ENCODE data around the gene ZBTB38.

The ZBTB38 gene

DNA sequence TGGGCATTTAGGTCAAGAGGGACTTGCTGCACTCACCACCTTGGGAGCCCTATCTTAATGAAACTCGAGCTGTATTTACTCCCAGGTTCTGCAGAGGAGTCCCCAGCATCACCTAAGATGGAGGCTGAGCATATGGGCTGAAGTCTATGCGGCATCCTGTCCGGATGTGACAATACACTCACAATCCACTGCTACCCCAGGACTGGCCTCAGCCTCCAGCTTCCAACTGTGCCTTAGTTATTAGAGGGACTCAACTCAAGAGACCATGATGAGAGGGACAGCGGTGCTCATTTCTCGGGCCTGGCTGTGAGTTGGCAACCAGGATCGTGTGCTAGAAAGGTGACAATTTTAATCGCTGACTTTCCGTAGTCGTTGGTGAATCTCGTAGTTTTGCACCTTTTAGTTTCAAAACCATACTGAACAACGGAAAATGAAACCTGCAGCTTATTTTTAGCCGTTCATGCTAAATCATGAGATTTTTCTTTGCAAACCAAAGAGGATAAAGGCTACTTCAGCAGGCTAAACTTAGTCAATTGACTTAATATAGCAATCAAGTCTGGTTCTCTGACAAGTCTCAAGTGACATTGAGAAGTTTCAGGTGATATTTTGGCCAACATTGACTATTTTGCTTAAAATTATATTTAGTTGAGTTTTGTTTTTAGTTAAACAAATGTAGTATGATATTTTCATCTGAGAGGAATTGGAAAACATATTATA, 11.1 kb downstream of the ZBTB38 start:
- no peak overlapping the region for H3K4me3 ChIP-seq
- TF ChIP-seq, protein P1, sequence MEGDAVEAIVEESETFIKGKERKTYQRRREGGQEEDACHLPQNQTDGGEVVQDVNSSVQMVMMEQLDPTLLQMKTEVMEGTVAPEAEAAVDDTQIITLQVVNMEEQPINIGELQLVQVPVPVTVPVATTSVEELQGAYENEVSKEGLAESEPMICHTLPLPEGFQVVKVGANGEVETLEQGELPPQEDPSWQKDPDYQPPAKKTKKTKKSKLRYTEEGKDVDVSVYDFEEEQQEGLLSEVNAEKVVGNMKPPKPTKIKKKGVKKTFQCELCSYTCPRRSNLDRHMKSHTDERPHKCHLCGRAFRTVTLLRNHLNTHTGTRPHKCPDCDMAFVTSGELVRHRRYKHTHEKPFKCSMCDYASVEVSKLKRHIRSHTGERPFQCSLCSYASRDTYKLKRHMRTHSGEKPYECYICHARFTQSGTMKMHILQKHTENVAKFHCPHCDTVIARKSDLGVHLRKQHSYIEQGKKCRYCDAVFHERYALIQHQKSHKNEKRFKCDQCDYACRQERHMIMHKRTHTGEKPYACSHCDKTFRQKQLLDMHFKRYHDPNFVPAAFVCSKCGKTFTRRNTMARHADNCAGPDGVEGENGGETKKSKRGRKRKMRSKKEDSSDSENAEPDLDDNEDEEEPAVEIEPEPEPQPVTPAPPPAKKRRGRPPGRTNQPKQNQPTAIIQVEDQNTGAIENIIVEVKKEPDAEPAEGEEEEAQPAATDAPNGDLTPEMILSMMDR (IDR thresholded peaks at IDR 0.05) = no peak
- peak overlapping the region in 1 of 2 donors; percentile 13 for H3K27ac ChIP-seq
- DNase-seq (ENCODE audit: low spot score) = no peak

DNA sequence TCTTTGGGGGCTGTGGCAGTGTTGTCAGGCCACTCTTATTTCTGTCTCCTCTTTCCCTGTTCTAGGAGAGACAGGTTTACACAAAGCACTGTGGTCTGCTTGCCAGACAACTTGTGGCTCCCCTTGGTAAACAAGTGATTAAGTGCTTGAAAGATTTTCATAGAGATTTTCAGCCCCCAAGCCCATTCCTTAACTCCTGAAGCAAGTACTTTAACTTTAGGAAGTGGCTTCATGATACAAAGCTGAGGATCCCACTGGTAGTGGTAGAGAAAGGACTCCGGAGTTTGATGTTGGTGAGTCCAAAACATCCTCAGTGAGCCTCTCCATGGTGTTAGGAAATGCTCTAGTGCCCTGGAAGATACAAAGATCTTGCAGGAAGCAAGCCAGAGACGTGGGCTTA, 12.0 kb downstream of the ZBTB38 start:
- TF ChIP-seq, protein P1 (IDR thresholded peaks at IDR 0.05) = no peak
- DNase-seq (ENCODE audit: low spot score) = no peak
- no peak overlapping the region for H3K4me3 ChIP-seq
- H3K27ac ChIP-seq = no peak overlapping the region

DNA sequence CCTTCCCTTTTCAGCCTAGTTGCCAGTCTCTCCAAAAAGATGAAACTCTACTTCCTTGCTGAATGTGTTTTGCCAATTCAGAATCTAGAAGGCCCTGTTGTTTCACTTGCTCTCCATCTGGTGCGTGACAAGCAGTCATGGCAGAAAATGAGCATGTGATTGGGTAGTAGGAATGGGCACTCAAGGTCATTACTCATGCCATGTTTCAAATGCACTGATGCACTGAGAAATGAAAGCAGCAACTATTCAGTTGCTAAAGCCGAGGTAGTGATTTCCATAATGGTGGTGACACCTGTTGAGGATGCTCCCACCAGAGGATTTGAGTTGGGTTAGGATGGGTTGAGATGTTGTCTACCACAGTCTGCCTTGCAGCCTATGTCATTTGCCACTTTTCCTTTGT, 12.7 kb downstream of the ZBTB38 start:
- Histone ChIP-seq H3K4me3 (no peak overlapping the region), H3K27ac (peak overlapping the region in 1 of 2 donors; percentile 5)
- DNase-seq (ENCODE audit: low spot score) = no peak
- TF ChIP-seq, protein P1 (IDR thresholded peaks at IDR 0.05) = no peak

DNA sequence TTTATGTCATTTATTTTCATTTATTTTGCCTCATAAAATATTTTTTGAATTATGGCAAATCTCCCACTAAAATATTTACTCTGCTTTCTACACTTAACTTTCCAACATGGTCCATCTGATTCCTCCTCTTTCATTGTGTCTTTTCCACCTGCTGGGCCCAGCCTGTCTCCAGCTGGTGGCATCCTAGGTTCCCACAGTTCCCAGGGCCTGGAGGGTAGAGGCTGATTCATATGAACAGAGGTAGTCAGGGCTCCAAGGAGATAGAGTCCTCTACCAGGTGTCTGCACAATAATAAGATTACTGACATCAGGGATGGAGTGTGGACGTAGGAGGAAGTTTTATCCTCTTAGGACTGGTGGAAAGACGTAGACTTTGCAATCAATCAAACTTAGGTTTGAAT, 14.3 kb downstream of the ZBTB38 start:
- TF ChIP-seq, protein P1 (IDR thresholded peaks at IDR 0.05) = no peak
- Histone ChIP-seq H3K4me3 (no peak overlapping the region), H3K27ac (peak overlapping the region in 1 of 2 donors; percentile 5)
- DNase-seq (ENCODE audit: low spot score) = no peak

DNA sequence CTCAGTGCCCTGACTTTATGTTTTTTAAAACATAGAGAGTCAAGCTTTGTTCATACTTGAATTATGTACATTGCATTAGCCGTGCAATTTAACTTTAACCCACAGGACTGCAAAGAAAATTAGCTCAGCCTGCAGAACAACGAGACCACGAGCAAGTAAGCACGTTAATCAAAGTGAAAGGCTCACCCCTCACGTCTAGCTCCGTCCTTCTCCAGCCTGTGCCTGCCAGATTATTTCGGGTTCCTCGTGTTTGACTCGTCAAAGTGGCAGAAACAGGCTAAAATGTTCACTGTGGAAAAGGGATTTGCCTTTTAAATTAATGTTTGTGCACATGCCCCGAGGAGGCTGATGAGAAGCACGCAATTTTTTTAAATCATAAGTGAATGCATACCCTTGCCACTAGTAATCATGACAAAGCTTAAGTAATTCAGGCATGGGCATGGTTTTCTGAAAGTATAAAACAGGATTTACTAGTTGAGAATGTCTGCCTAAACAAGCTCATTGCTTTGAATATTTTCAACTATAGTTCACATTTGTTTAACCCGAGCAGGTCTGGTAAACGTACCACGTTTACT, 15.3 kb downstream of the ZBTB38 start:
- H3K4me3 ChIP-seq = peak overlapping the region; percentile 35
- DNase-seq (ENCODE audit: low spot score) = no peak
- TF ChIP-seq, protein P1 (IDR thresholded peaks at IDR 0.05) = no peak
- H3K27ac ChIP-seq = peak overlapping the region; percentile 33 to 52

DNA sequence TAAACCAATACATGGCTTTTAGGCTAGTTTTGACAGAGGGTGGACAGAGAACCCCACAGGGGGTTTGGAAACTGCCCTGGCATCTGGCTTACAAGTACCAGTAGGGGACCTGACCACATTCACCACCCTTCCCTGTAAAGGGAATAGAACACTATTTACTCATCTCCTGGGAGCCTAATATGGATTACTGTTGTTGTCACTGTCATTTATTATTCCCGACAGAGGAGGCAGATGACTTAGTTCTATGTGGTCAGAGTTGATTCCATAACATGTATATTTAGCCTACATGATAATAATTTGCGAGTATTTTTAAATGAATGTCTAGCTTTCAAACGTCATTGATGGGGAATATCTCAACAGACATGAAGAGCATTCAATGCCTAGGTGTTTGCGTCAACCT, 15.9 kb downstream of the ZBTB38 start:
- DNase-seq (ENCODE audit: low spot score) = no peak
- H3K4me3 ChIP-seq = peak overlapping the region; percentile 35
- TF ChIP-seq, protein P1 (IDR thresholded peaks at IDR 0.05) = no peak
- peak overlapping the region; percentile 33 to 52 for H3K27ac ChIP-seq

DNA sequence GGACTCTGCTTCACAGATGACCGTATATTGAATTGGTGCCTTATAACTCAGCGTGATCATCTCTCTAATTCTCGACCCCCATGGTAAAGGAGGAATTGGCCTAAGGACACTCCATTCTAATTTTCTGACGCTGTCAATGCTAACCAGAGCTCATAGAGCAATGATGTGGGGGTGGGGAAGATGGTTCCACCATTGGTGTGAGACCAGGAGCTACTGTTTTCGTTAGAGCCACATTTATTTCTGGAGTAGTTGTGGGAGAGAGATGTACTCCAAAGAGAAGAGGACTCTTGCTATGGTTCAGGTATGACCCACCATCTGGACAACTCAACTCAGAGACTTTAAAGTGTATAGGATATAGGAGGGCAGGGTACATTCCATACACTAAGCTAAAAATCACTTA, 16.3 kb downstream of the ZBTB38 start:
- TF ChIP-seq, protein P1 (IDR thresholded peaks at IDR 0.05) = no peak
- peak overlapping the region in 1 of 2 donors; percentile 33 for H3K27ac ChIP-seq
- DNase-seq (ENCODE audit: low spot score) = no peak
- H3K4me3 ChIP-seq = no peak overlapping the region
